ENCODE measurements around the gene RAPGEF3. TPM values are rescaled to one million over a fixed set of nuclear protein-coding genes. Genes with fewer than 3 reads are reported as not detected.

The RAPGEF3 gene
- total RNA-seq (10 to 100 TPM; 24.6 to 30.2 TPM), polyA plus RNA-seq (ENCODE audit: insufficient read depth, low read depth, low replicate concordance) (13.9 TPM)
- long read RNA-seq, donor 1, partial matches to known transcripts = 61 of 63 reads
- long read RNA-seq, donor 1, other reads (novel, unspliced or antisense) = 0 of 63 reads
- long read RNA-seq, donor 2 = 0 reads

GRCh38 chr12:47758834-47759690 is at the start of gene RAPGEF3:
Gene RAPGEF3 (minus strand): TSS chr12:47758880. CDS start chr12:47758556, 324 bp downstream.
- Histone ChIP-seq H3K9me3 (no peaks in the 10 kb centered on the region), H3K27ac (peak within 1 kb of the TSS; percentile 53 to 71), H3K27me3 (no peaks in the 10 kb centered on the region), H3K36me3 (ENCODE audit: low read depth, missing control alignments) (no peaks in the 10 kb centered on the region), H3K4me3 (peak within 1 kb of the TSS; percentile 56 to 70), H3K4me1 (peaks cover 42% of the 10 kb centered on the region)
- no peak for TF ChIP-seq POLR2A (IDR thresholded peaks at IDR 0.05)
- TF ChIP-seq CTCF (IDR thresholded peaks at IDR 0.05) = peak; percentile 16 to 64 (median 50)
- WGBS, 2 donors = 2 to 4% methylated on average over 37 to 57 of the region's 57 CpGs
- intact Hi-C loops (cut with DNase I; ENCODE audit: low total_unique reads) = no loop called here
- peak; percentile 84 for DNase-seq

GRCh38 chr12:47808050-47808449 is 49.4 kb upstream of the RAPGEF3 start:
- Histone ChIP-seq H3K4me1 (peaks cover 72% of the 10 kb centered on the region), H3K27ac (peak overlapping the region; percentile 4 to 72), H3K27me3 (no peaks in the 10 kb centered on the region), H3K36me3 (ENCODE audit: low read depth, missing control alignments) (no peaks in the 10 kb centered on the region), H3K4me3 (no peak overlapping the region), H3K9me3 (no peaks in the 10 kb centered on the region)
- no peak for TF ChIP-seq CTCF (IDR thresholded peaks at IDR 0.05)
- no peak for TF ChIP-seq POLR2A (IDR thresholded peaks at IDR 0.05)
- DNase-seq = no peak
- intact Hi-C loops (cut with DNase I; ENCODE audit: low total_unique reads) = no loop called here
- WGBS, 2 donors = 10 to 31% methylated on average over 2 to 9 of the region's 9 CpGs

GRCh38 chr12:47807338-47807737 is 48.7 kb upstream of the RAPGEF3 start:
- peak; percentile 43 for DNase-seq
- Histone ChIP-seq H3K4me1 (peaks cover 75% of the 10 kb centered on the region), H3K9me3 (no peaks in the 10 kb centered on the region), H3K27ac (peak overlapping the region; percentile 4 to 72), H3K36me3 (ENCODE audit: low read depth, missing control alignments) (no peaks in the 10 kb centered on the region), H3K27me3 (no peaks in the 10 kb centered on the region), H3K4me3 (no peak overlapping the region)
- intact Hi-C loops (cut with DNase I; ENCODE audit: low total_unique reads) = no loop called here
- TF ChIP-seq POLR2A (IDR thresholded peaks at IDR 0.05) = no peak
- TF ChIP-seq CTCF (IDR thresholded peaks at IDR 0.05) = no peak
- 33 to 55% methylated on average over 5 of the region's 5 CpGs for WGBS, 2 donors

- peaks cover 61% of the 10 kb centered on the region for H3K4me1 ChIP-seq
- 30 to 44% methylated on average over 2 of the region's 2 CpGs for WGBS, 2 donors
- peak overlapping the region; percentile 15 to 31 for H3K27ac ChIP-seq
- H3K36me3 ChIP-seq (ENCODE audit: low read depth, missing control alignments) = no peaks in the 10 kb centered on the region
- intact Hi-C loops (cut with DNase I; ENCODE audit: low total_unique reads) = no loop called here
- no peak for DNase-seq
- no peaks in the 10 kb centered on the region for H3K9me3 ChIP-seq
- no peak overlapping the region for H3K4me3 ChIP-seq
- H3K27me3 ChIP-seq = no peaks in the 10 kb centered on the region
- no peak for TF ChIP-seq CTCF (IDR thresholded peaks at IDR 0.05)
- TF ChIP-seq POLR2A (IDR thresholded peaks at IDR 0.05) = no peak
Measured at GRCh38 chr12:47805417-47805816, 46.7 kb upstream of the RAPGEF3 start.
